GM12801 (cell line): Measurements from ENCODE around the gene CD93.

Source experiments
- TF ChIP-seq, protein P1 (sequence below): IDR thresholded peaks from one replicate; pipeline ENCODE4 v1.5.1; 2011; ENCODE audit warnings: control low read depth; ENCODE audit not compliant: insufficient read length; ENCODE audit errors: extremely low read depth

Gene CD93

DNA sequence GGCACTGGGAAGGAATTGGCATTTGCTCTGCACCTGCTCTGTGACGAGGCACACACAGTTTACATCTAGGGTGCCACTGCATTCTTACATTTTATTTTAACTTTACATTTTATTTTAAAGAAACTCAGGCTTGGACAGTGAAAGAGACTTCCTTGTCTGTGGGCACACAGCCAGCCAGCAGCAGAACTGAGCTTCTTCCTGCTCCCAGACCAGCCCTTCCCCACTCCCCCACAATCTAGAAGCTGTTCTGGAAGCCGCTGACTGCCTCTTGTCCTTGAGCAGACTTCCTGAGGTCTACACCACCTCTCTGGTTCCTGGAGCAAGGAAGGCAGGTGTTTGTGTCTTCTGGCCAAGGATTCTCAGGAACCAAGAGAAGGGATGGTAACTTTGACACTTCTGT, 27.9 kb upstream of the CD93 start:
- TF ChIP-seq, protein P1, sequence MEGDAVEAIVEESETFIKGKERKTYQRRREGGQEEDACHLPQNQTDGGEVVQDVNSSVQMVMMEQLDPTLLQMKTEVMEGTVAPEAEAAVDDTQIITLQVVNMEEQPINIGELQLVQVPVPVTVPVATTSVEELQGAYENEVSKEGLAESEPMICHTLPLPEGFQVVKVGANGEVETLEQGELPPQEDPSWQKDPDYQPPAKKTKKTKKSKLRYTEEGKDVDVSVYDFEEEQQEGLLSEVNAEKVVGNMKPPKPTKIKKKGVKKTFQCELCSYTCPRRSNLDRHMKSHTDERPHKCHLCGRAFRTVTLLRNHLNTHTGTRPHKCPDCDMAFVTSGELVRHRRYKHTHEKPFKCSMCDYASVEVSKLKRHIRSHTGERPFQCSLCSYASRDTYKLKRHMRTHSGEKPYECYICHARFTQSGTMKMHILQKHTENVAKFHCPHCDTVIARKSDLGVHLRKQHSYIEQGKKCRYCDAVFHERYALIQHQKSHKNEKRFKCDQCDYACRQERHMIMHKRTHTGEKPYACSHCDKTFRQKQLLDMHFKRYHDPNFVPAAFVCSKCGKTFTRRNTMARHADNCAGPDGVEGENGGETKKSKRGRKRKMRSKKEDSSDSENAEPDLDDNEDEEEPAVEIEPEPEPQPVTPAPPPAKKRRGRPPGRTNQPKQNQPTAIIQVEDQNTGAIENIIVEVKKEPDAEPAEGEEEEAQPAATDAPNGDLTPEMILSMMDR, result no peak

DNA sequence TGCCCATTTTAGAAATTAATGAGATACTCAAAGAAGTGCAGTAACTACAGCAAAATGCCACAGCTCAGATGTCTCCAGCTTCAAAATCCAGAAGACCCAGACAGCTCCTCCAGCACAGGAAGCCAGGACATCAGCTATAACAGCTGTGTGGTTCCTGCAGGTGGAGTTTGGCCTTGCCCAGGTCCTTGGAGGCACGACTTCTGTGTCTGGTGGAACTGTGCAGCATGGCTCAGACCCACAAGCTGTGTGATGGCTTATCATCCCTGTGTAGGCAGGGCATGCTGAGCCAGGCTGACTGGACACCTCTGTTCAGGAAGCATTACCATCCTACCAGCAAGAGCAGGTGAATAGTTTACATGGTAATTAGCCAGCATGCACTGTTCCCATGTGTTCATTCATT, 26.5 kb upstream of the CD93 start:
- TF ChIP-seq, protein P1, result no peak

DNA sequence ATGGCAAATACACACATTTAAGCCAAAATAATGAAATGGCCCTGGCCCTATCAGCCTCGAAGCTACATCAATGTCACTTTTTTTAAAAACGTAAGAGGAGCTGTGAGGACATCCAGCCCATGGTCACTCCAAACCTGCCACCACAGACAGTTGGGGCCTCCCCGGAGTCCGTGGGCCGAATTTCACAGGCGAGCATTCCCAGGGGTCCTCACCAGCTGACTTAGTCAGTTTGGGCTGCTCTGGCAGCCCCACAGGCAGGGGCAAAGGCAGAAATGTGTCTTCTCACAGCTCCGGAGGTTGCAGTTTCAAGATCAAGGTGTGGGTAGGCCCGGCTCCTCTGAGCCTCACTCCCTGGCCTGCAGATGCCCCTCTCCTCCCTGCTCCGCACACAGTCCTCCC, 25.8 kb upstream of the CD93 start:
- TF ChIP-seq, protein P1, result no peak

DNA sequence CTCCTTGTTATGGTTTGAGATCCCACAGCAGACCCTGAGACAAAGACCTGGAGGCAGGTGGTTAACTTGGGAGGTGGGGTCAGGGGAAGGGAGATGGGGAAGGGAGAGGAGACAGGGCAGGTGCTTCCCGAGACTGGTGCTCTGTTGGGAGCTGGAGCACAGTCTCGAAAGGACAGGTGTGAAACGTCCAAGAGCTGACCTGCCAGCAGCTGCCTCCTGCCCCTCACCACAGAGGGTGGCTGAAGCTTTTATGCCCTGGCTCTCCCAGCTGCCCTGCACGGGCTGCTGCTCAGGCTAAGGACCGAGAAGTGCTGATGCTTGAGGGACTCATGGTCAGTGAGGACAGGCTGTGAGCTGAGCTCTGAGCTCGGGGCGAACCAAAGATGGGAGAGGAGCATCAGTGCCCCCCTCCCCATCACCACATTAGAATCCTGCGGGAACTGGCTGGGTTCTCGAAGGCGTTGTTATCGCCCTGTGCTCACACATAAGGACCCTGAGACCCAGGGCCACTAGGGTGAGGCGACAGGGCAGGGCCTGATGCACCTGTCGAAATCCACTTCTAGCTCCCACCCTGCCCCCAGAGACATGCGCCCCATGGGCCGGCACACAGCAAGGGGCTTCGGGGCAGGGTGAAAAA, 25.3 kb upstream of the CD93 start:
- TF ChIP-seq, protein P1, result no peak

DNA sequence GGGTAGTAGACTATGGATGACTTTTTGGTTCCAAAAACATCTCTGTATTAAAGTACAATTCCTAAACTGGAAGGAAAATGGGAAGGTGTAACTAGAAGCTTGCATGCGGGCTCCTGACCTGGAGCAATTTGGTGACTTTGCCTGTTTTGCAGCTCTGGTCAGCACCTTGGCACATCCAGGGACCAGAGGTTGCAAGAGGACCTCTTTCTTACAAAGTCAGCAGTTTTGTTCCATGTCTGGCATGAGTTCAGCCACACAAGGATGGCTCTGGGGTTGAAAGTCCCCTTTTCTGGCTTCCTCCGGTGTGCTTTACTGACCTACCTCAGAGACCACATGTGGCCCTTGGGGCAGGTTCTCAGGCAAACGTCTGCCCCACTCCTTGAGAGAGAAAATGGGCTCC, 22.7 kb upstream of the CD93 start:
- TF ChIP-seq, protein P1, result no peak

DNA sequence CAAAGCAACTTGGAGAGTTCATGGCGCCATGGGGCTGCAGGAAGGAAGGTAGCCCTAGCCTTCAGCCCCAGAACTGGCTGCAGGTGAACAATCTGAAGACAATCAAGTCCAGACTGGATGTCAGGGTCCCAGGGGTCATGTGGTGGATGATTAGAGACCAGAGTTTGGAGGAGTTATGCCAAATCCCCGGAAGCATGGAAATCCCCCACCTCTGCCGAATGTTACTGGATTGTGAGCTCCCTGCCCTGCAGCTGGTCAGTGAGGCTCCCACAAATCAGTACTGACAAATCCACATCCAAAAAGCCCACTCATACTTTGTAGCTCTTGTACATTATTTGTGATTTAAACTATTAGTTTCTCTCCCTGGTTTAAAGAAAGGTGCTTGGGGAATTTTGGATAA, 21.3 kb upstream of the CD93 start:
- TF ChIP-seq, protein P1, result no peak

DNA sequence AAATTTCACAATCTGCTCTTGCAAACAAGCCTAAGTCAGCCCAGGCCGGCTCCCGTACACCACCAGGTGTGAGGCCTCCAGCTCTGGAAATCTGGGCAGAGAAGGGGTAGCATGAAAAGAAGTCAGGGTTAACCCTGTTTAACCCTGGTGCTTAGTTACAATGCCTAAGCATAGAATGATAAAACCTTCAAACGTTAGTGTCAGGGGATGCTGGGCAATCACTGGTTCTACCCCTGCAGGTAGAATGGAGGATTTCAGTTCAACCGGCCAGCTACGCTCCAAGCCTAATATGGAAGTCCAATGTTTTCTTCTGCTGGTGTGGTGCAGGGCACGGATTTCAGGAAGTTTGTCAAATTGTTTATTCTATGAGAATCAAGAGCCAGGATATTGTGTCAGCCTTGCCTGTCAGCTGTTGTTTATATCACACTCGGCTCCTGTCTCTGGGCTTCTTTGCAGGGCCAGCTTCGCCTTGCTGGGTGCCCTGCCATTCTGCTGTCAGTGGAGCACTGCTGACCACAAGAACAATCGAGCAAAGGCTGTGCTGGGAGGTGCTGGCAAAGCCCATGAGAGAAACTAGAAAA, 20.2 kb upstream of the CD93 start:
- TF ChIP-seq, protein P1, result no peak
